Fibroblast of lung (primary cell): ENCODE measurements around the gene FAM170B. TPM values are rescaled to one million over a fixed set of nuclear protein-coding genes. Genes with fewer than 3 reads are reported as not detected.

Experiments used
- DNase-seq, 2 donors: peaks; one replicate each; pipeline versions ENCODE4 v3.0.0 to v3.0.0-alpha.2; 2010; ENCODE audit warnings: low read depth in 2 of 2
- H2AFZ ChIP-seq: 2 replicates; pipeline ENCODE4 v1.5.1; 2012; ENCODE audit warnings: low read length, control low read depth, inconsistent platforms
- H3K27ac ChIP-seq: 2 replicates; pipeline ENCODE4 v1.5.1; 2011; ENCODE audit warnings: low read length, control low read depth; ENCODE audit not compliant: insufficient read depth
- H3K27me3 ChIP-seq: 2 replicates; pipeline ENCODE4 v1.5.1; 2011; ENCODE audit warnings: mild to moderate bottlenecking, low read length; ENCODE audit not compliant: control insufficient read depth, insufficient read depth
- H3K36me3 ChIP-seq: 2 replicates; pipeline ENCODE4 v1.5.1; 2011; ENCODE audit warnings: low read length; ENCODE audit not compliant: control insufficient read depth, insufficient read depth
- H3K4me1 ChIP-seq: 2 replicates; pipeline ENCODE4 v1.5.1; 2011; ENCODE audit warnings: low read length; ENCODE audit not compliant: control insufficient read depth, insufficient read depth; ENCODE audit errors: extremely low read depth
- H3K4me2 ChIP-seq: 2 replicates; pipeline ENCODE4 v1.5.1; 2011; ENCODE audit warnings: low read length, control low read depth; ENCODE audit not compliant: insufficient read depth; ENCODE audit errors: extremely low read depth
- H3K4me3 ChIP-seq, 4 experiments: fragments of 200-600 bp in 1 of 4; sonication (generic) in 1 of 4; replicated peaks in 1 of 4; 2 replicates each; pipeline ENCODE4 v1.5.1; 2011 to 2016; ENCODE audit warnings: low read length in 4 of 4, low read depth in 3 of 4, mild to moderate bottlenecking in 3 of 4, control low read depth in 2 of 4, inconsistent platforms in 1 of 4, mixed read lengths in 1 of 4; ENCODE audit not compliant: insufficient read depth in 1 of 4; ENCODE audit errors: control extremely low read depth in 1 of 4
- H3K79me2 ChIP-seq: 2 replicates; pipeline ENCODE4 v1.5.1; 2012; ENCODE audit warnings: mild to moderate bottlenecking, low read length, inconsistent platforms; ENCODE audit not compliant: control insufficient read depth, insufficient read depth
- H3K9ac ChIP-seq: 2 replicates; pipeline ENCODE4 v1.5.1; 2011; ENCODE audit warnings: mild to moderate bottlenecking, low read length, control low read depth; ENCODE audit not compliant: insufficient read depth
- H3K9me3 ChIP-seq: 2 replicates; pipeline ENCODE4 v1.5.1; 2012; ENCODE audit warnings: low read depth, low read length; ENCODE audit not compliant: control insufficient read depth, insufficient read depth
- H4K20me1 ChIP-seq: 2 replicates; pipeline ENCODE4 v1.5.1; 2011; ENCODE audit warnings: low read length; ENCODE audit not compliant: control insufficient read depth, insufficient read depth; ENCODE audit errors: extremely low read depth
- EZH2 ChIP-seq: IDR thresholded peaks from 2 replicates; pipeline ENCODE4 v1.5.1; 2012; ENCODE audit warnings: low read length, control low read depth, mild to moderate bottlenecking; ENCODE audit errors: missing control alignments
- polyA plus RNA-seq, 2 donors: library from polyadenylated mRNA; depleted of rRNA in 1 of 2; stranded (reverse) in 1 of 2; unstranded in 1 of 2; fragments of >200 nt; gene quantifications; 2 replicates each; pipeline ENCODE4 v1.2.1, GENCODE V29; 2011 to 2012; ENCODE audit warnings: missing spikeins in 1 of 2
- total RNA-seq: library from RNA; depleted of rRNA; stranded (reverse); fragments of >200 nt; gene quantifications from 2 replicates; pipeline ENCODE4 v1.2.1, GENCODE V29; 2014
- TF ChIP-seq, protein P1 (sequence below), 2 donors: IDR thresholded peaks in 1 of 2; conservative IDR thresholded peaks in 1 of 2; 1 replicate in 1 of 2; 2 replicates in 1 of 2; pipeline ENCODE4 v1.5.1; 2011 to 2012; ENCODE audit warnings: low read length in 2 of 2, control low read depth in 1 of 2, inconsistent platforms in 1 of 2, low read depth in 1 of 2, mild to moderate bottlenecking in 1 of 2

FAM170B gene
- total and polyA plus RNA-seq, 2 donors (not counting 1 experiment from before 2014, with no cell fraction given): not detected

DNA sequence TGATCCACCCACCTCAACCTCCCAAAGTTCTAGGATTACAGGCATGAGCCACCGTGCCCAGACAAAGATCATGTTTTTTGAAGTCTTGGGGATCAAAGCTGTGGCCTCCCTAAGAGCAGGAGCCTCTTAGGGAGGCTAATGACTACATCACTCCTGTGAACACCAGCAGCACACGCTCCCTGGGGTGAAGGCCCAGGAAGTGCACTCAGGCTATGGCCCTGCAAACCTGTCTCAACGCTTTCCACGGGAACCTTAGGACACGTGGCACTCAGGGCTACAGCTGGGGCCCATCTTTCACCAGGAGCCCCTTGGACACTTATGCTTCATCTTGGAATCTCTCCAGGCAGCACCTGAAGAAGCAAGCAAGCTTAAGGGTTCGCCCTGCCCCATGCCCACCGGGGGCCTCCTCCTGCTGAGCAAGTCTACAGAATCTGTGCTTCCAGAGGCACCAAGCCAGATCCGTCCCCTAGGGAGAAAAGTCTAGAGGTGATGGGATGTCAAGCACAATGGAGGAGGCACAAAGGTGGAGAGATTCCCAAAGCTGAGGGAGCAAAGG is 36.9 kb downstream of the FAM170B start:
- Histone ChIP-seq H2AFZ (no peak overlapping the region), H4K20me1 (no peaks in the 10 kb centered on the region), H3K9ac (no peak overlapping the region), H3K36me3 (no peaks in the 10 kb centered on the region), H3K9me3 (no peaks in the 10 kb centered on the region), H3K4me2 (no peak overlapping the region), H3K27me3 (no peaks in the 10 kb centered on the region), H3K27ac (no peak overlapping the region), H3K4me3 (no peak overlapping the region), H3K4me1 (peaks cover 12% of the 10 kb centered on the region), H3K79me2 (no peaks in the 10 kb centered on the region)
- DNase-seq: no peak
- TF ChIP-seq, protein P1, sequence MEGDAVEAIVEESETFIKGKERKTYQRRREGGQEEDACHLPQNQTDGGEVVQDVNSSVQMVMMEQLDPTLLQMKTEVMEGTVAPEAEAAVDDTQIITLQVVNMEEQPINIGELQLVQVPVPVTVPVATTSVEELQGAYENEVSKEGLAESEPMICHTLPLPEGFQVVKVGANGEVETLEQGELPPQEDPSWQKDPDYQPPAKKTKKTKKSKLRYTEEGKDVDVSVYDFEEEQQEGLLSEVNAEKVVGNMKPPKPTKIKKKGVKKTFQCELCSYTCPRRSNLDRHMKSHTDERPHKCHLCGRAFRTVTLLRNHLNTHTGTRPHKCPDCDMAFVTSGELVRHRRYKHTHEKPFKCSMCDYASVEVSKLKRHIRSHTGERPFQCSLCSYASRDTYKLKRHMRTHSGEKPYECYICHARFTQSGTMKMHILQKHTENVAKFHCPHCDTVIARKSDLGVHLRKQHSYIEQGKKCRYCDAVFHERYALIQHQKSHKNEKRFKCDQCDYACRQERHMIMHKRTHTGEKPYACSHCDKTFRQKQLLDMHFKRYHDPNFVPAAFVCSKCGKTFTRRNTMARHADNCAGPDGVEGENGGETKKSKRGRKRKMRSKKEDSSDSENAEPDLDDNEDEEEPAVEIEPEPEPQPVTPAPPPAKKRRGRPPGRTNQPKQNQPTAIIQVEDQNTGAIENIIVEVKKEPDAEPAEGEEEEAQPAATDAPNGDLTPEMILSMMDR (conservative IDR thresholded peaks at IDR 0.05 in 1 of 2, IDR thresholded peaks at IDR 0.05 in 1 of 2; ENCODE audit: low read depth in 1 of 2, low read length in 2 of 2): no peak
- TF ChIP-seq EZH2: no peak

DNA sequence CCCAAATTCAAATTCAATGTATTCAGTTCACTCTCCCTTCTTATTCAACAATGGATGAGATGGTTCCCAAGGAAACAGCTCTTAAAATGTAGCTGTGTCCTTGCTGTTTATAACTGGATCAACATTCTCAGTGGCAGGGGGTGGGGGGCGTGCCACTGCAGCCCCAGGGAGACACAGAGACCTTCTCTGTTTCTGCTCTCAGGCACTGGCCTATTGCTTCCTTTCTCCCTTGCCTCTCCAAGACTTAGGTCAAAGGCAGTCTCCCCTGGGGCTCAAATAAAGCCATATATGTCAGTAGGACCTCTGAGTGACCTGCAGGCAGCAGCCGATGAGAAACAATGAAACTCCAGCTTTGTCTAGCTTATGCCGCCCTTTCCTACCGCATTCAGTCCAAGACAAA is 39.2 kb downstream of the FAM170B start:
- Histone ChIP-seq H4K20me1 (no peaks in the 10 kb centered on the region), H3K36me3 (no peaks in the 10 kb centered on the region), H2AFZ (no peak overlapping the region), H3K4me3 (no peak overlapping the region), H3K27me3 (no peaks in the 10 kb centered on the region), H3K79me2 (no peaks in the 10 kb centered on the region), H3K27ac (no peak overlapping the region), H3K9ac (no peak overlapping the region), H3K4me2 (no peak overlapping the region), H3K9me3 (no peaks in the 10 kb centered on the region), H3K4me1 (peaks cover 12% of the 10 kb centered on the region)
- no peak for DNase-seq
- TF ChIP-seq EZH2: no peak
- TF ChIP-seq, protein P1 (conservative IDR thresholded peaks at IDR 0.05 in 1 of 2, IDR thresholded peaks at IDR 0.05 in 1 of 2; ENCODE audit: low read depth in 1 of 2, low read length in 2 of 2): no peak

DNA sequence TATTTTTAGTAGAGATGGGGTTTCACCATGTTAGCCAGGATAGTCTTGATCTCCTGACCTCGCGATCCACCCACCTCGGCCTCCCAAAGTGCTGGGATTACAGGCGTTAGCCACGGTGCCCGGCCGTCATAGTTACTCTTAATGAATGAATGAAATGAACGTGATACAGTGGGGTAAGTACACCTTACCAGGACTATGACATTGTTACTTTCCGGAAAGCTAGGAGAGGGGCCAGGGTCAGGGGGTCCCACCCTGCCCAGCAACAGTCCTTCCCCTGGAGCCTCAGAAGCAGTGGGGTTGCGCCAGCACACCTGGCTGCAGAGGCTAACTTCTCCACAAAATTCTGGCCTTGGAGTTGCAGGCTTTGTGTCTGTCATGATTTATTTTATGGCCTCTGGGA is 39.9 kb downstream of the FAM170B start:
- no peak for DNase-seq
- Histone ChIP-seq H3K9me3 (no peaks in the 10 kb centered on the region), H3K27ac (no peak overlapping the region), H3K79me2 (no peaks in the 10 kb centered on the region), H4K20me1 (no peaks in the 10 kb centered on the region), H3K27me3 (no peaks in the 10 kb centered on the region), H3K36me3 (no peaks in the 10 kb centered on the region), H3K4me2 (no peak overlapping the region), H3K4me1 (peaks cover 12% of the 10 kb centered on the region), H3K4me3 (no peak overlapping the region), H3K9ac (no peak overlapping the region), H2AFZ (no peak overlapping the region)
- no peak for TF ChIP-seq EZH2
- TF ChIP-seq, protein P1 (conservative IDR thresholded peaks at IDR 0.05 in 1 of 2, IDR thresholded peaks at IDR 0.05 in 1 of 2; ENCODE audit: low read depth in 1 of 2, low read length in 2 of 2): no peak
